Ovary (tissue), 9 donors: Measurements from ENCODE around the gene ANKRD2. TPM values are rescaled to one million over a fixed set of nuclear protein-coding genes. Genes with fewer than 3 reads are reported as not detected.

Experiments
- DNase-seq, 5 donors: peaks; one replicate each; pipeline ENCODE4 v3.0.0-alpha.2; 2019 to 2020
- H3K27ac ChIP-seq, 2 donors: fragments of 200-600 bp; one replicate each; pipeline versions ENCODE4 v1.5.1 to v1.8.0; 2019 to 2022
- H3K27me3 ChIP-seq: fragments of 200-600 bp; one replicate; pipeline ENCODE4 v1.8.0; 2022
- H3K36me3 ChIP-seq: fragments of 200-600 bp; sonication (generic); one replicate; pipeline ENCODE4 v1.5.1; 2019
- H3K4me1 ChIP-seq: one replicate; pipeline ENCODE4 v1.8.1; 2013; ENCODE audit warnings: mild to moderate bottlenecking, moderate library complexity; ENCODE audit not compliant: insufficient read depth
- H3K4me3 ChIP-seq: fragments of 200-600 bp; sonication (generic); one replicate; pipeline ENCODE4 v1.5.1; 2017
- H3K9me3 ChIP-seq, 2 donors: fragments of 200-600 bp in 1 of 2; sonication (generic) in 1 of 2; one replicate each; pipeline versions ENCODE4 v1.5.1 to v1.8.1; 2013 to 2019; ENCODE audit warnings: mild to moderate bottlenecking in 1 of 2, moderate library complexity in 1 of 2
- EP300 ChIP-seq: sonication (generic); formaldehyde crosslinking; IDR thresholded peaks from one replicate; pipeline ENCODE4 v1.6.1; 2017; ENCODE audit warnings: antibody characterized with exemption
- POLR2A ChIP-seq: fragments of 450-650 bp; IDR thresholded peaks from one replicate; pipeline ENCODE4 v1.6.1; 2017; ENCODE audit warnings: antibody characterized with exemption, mild to moderate bottlenecking, moderate library complexity
- WGBS, 3 donors: extraction: QIAGEN DNeasy Blood & Tissue Kit in 1 of 3; methylation state at CpG; one replicate each; pipeline versions ENCODE4 v1.1.5 to v1.1.7; 2013 to 2017; 5-methylcytosine and 5-hydroxymethylcytosine counted together
- intact Hi-C, 4 donors: fragments of 100-400 bp; cut with DNase I; formaldehyde crosslinking; loops; one replicate each; pipeline versions ENCODE4 v1.11.0 to v1.15.1; 2022 to 2023
- polyA plus RNA-seq, 2 donors: library from polyadenylated mRNA; stranded (reverse); fragments of 200-250 nt in 1 of 2; fragments of 350-450 nt in 1 of 2; fragmentation: Illumina TruSeq in 1 of 2; extraction: RNeasy Lipid Tissue Mini Kit (QIAGEN cat#74804) in 1 of 2; gene quantifications; one replicate each; pipeline ENCODE4 v1.2.3, GENCODE V29; 2013 to 2014
- total RNA-seq, 7 donors: library from RNA; depleted of rRNA in 2 of 7; stranded (reverse); fragments of >200 nt in 2 of 7; fragmentation: NEBNext Ultra II Directional in 3 of 7; extraction: Animal tissue kit (Norgen Biotek cat#: 25700) in 3 of 7; gene quantifications; one replicate each; pipeline versions ENCODE4 v1.1.0 to v1.2.4, GENCODE V29; 2016 to 2023
- TF ChIP-seq, protein P1 (sequence below), 3 donors: fragments of 450-650 bp in 2 of 3; fragments of 200-600 bp in 1 of 3; IDR thresholded peaks; one replicate each; pipeline versions ENCODE4 v1.5.1 to v1.8.0; 2016 to 2022; ENCODE audit warnings: antibody characterized with exemption in 3 of 3, mild to moderate bottlenecking in 1 of 3
- donor health status: DM: no; HTN: no; CAD: no; lungs with moderate emphysema.
- donor health status: DM: no; HTN: no; CAD: no.
- donor health status: Bipolar disorder and iron deficiency.
- donor health status: DM: yes; HTN: yes; CAD: no.
- donor health status: DM: no; HTN: no; CAD: no.
- donor health status: DM: yes; HTN: yes; CAD: no.

The ANKRD2 gene
- total and polyA plus RNA-seq, 9 donors, result 0.11 to 0.46 (median 0.37) TPM; not detected in 4

DNA sequence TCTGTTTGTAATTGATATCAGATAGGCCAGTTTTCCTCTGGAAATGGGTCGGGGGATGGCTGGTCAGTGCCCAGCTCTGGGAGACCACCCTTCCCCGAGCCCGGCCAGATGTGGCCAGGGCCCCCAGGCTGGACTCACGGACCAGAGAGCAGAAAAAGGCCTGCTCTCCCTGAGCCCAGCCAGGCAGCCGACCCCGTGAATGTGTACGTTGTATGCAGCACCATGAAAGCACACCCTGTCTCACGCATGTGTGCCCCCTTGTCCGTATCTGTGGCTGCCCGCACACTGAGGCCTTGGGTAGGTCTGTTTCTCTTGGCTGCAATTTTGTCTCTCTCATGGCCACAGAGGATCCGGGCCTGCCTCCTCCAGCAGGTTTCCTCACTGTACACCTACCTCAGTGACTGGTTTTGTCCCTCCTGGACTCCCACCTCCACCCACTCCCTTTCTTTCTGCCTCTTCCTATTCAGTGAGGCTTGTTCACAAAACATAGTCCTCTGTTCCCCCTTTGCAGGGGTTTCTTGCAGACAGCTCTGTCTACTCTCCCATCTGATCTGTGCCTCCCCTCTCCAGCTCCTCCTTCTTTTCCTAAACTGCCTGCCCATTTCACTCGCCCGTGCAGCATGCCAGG is 23.6 kb upstream of the ANKRD2 start:
- H3K4me3 ChIP-seq, result no peak overlapping the region
- intact Hi-C loops, result loop anchor here in 1 of 4 donors (10.0 kb wide), 1 partner anchor 54 kb away; the partner anchor contains the start of genes MMS19 and UBTD1
- H3K27ac ChIP-seq, result no peak overlapping the region
- no peaks in the 10 kb centered on the region for H3K9me3 ChIP-seq
- 86 to 90% (median 86%) methylated on average over 13 of the region's 13 CpGs for WGBS, 3 donors
- no peaks in the 10 kb centered on the region for H3K27me3 ChIP-seq
- TF ChIP-seq EP300 (no peak), POLR2A (no peak)
- TF ChIP-seq, protein P1, sequence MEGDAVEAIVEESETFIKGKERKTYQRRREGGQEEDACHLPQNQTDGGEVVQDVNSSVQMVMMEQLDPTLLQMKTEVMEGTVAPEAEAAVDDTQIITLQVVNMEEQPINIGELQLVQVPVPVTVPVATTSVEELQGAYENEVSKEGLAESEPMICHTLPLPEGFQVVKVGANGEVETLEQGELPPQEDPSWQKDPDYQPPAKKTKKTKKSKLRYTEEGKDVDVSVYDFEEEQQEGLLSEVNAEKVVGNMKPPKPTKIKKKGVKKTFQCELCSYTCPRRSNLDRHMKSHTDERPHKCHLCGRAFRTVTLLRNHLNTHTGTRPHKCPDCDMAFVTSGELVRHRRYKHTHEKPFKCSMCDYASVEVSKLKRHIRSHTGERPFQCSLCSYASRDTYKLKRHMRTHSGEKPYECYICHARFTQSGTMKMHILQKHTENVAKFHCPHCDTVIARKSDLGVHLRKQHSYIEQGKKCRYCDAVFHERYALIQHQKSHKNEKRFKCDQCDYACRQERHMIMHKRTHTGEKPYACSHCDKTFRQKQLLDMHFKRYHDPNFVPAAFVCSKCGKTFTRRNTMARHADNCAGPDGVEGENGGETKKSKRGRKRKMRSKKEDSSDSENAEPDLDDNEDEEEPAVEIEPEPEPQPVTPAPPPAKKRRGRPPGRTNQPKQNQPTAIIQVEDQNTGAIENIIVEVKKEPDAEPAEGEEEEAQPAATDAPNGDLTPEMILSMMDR (IDR thresholded peaks at IDR 0.05), result no peak
- H3K36me3 ChIP-seq, result no peaks in the 10 kb centered on the region
- peak in 1 of 5 donors; percentile 31 for DNase-seq
- no peaks in the 10 kb centered on the region for H3K4me1 ChIP-seq

DNA sequence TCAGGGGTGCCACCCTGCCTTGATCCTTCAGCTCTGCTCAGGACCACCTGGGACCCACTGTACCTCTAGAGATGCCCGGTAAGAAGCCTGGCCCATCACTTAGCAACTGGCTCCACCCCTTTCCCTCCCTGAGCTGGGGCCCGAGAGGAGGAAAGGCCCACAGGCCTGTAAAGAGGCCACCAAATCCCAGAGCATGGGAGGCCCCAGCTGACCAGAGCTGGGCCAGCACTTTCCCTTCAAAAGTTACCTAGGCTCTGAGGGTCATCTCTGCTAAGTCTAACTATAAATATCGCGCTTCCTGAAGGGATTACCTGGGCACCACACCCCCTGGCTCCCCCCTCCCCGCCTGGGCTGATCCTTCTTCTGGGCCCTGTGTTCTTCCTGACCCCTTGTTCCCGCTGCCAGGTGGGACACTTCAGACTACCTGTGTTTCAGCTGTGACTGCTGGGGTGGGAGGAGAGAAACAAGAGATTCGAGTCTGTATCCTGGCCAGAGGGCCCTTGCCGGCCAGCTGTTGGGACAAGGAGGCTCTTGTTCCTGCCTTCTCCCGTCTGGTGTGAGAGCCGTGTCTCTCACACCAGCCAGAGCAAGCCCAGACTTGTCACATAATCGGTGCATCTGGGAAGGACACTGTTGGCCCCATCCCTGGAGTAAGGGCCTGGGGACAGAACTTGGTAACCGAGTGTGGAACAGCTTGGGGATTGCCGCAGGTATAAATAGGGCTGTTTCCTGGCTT is 22.8 kb upstream of the ANKRD2 start:
- no peaks in the 10 kb centered on the region for H3K36me3 ChIP-seq
- no peaks in the 10 kb centered on the region for H3K27me3 ChIP-seq
- peak overlapping the region in 1 of 2 donors; percentile 45 for H3K27ac ChIP-seq
- no peaks in the 10 kb centered on the region for H3K9me3 ChIP-seq
- no peaks in the 10 kb centered on the region for H3K4me1 ChIP-seq
- intact Hi-C loops, result loop anchor here in 2 of 4 donors (5.0 to 10.0 kb wide), 2 partner anchors 55 to 87 kb away; partner anchors contain the start of genes MMS19 (in 1 of the 2) and UBTD1 (in 1 of the 2)
- 42 to 52% (median 44%) methylated on average over 13 of the region's 13 CpGs for WGBS, 3 donors
- TF ChIP-seq POLR2A (no peak), EP300 (no peak)
- TF ChIP-seq, protein P1 (IDR thresholded peaks at IDR 0.05), result no peak
- H3K4me3 ChIP-seq, result no peak overlapping the region
- DNase-seq, result peak in 2 of 5 donors; percentile 40 to 60

DNA sequence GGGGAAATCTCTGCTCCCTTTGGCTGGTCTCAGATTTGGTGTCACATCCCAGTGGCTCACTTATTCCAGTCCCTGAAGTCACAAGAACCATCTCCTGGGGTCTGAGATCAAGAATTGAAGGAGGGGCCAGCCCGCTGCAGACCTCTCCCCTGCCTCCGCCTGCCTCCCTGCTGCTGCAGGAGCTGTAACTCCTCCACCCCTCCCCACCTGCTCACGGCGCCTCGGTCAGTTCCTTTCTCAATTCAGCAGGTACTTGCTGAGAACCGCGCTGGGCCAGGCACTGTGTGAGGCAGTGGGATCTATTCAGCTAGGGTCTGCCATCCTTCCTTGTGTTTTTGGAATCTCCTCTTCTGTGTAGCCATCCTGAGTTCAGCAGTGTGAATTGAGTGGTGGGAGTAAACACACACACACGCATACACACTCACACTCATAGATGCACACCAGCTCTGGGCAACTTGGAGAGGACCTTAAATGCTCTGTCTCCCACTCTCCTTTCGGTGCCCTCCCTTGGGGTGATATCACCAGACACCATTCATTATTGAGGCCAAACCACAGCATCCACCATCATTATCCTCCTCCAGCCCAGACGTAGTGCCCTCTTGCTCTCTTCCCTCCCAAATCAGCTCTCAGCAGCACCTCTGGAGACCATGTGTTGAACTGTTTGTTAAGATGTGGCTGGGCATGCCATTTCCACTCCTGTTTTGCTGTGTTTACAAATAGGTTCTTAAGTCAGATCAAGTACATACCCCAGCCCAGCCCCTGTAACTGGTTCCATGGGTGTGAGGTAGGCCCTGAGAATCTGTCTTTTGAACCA is 22.0 kb upstream of the ANKRD2 start:
- 73 to 81% (median 81%) methylated on average over 10 of the region's 10 CpGs for WGBS, 3 donors

More for the DNA sequence above, 22.0 kb upstream of the ANKRD2 start:
- TF ChIP-seq, protein P1 (IDR thresholded peaks at IDR 0.05), result no peak
- TF ChIP-seq EP300, result no peak
- TF ChIP-seq POLR2A, result no peak
- intact Hi-C loops, result loop anchor here in 2 of 4 donors (5.0 kb wide), 1 partner anchor 88 kb away; no protein-coding TSS in a partner anchor
- no peaks in the 10 kb centered on the region for H3K4me1 ChIP-seq
- no peaks in the 10 kb centered on the region for H3K27me3 ChIP-seq
- no peaks in the 10 kb centered on the region for H3K9me3 ChIP-seq
- DNase-seq, result peak in 1 of 5 donors; percentile 31
- H3K36me3 ChIP-seq, result no peaks in the 10 kb centered on the region
- H3K4me3 ChIP-seq, result no peak overlapping the region
- peak overlapping the region in 1 of 2 donors; percentile 45 for H3K27ac ChIP-seq
